ENCODE data around the gene SOX2. TPM values are rescaled to one million over a fixed set of nuclear protein-coding genes. Genes with fewer than 3 reads are reported as not detected.

Gene SOX2
- total RNA-seq, 1 donor: under 0.01 TPM

DNA sequence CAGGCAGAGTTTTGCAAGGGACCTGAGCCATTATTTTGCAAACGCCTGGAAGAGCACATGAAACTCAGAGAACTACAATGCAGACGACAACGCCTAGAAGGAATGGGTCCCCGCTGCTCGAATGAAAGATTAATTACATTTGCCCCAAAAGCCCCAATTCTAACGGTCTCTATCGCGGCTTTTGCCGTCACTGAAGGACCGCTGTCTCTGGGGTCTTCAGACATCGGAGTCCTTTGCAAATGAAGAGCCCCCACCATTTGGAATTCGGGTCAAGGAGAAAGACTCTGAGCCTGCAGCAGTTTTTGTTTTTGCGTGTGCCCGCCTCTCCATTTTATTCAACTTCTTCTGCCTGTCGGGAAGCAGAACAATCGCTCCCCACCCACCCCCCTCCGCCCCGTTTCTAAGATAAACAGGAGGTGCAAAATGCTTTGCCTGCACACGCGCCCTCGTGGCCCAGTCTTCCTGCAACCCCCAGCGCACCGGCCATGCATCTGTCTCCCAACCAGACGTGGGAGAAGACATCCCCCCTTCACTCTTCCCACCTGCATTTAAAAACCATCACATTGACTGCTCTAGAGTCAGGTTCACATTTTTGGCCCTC, 13.5 kb downstream of the SOX2 start:
- Histone ChIP-seq H3K4me1 (ENCODE audit: insufficient read depth, low read length) (peaks cover 13% of the 10 kb centered on the region), H3K27me3 (ENCODE audit: insufficient read depth, low read length) (peaks cover 98% of the 10 kb centered on the region), H3K4me3 (ENCODE audit: low read length) (no peak overlapping the region), H3K9me3 (ENCODE audit: low read depth, low read length) (no peaks in the 10 kb centered on the region)

DNA sequence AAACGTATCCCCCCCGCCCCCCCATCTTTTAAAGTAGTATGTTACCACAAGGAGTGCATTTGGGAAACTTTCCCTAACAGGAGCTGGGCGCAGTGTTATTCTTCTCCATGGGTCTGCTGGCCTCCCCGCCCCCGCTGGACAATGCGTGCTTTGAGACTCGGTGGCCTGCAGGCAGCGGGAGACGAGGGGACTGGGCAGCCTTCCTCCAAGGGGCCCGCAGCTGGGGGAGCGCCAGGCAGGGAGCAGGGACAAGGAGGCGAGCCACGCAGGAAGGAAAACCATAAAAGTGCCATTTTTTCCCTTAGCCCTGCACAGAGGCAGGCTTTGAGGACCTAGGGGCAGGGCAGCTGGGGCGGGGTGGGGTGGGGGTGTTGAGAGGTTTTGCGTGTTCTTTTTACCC, 14.1 kb downstream of the SOX2 start:
- no peaks in the 10 kb centered on the region for H3K9me3 ChIP-seq (ENCODE audit: low read depth, low read length)
- H3K4me3 ChIP-seq (ENCODE audit: low read length): no peak overlapping the region
- H3K4me1 ChIP-seq (ENCODE audit: insufficient read depth, low read length): peaks cover 13% of the 10 kb centered on the region
- peaks cover 98% of the 10 kb centered on the region for H3K27me3 ChIP-seq (ENCODE audit: insufficient read depth, low read length)

DNA sequence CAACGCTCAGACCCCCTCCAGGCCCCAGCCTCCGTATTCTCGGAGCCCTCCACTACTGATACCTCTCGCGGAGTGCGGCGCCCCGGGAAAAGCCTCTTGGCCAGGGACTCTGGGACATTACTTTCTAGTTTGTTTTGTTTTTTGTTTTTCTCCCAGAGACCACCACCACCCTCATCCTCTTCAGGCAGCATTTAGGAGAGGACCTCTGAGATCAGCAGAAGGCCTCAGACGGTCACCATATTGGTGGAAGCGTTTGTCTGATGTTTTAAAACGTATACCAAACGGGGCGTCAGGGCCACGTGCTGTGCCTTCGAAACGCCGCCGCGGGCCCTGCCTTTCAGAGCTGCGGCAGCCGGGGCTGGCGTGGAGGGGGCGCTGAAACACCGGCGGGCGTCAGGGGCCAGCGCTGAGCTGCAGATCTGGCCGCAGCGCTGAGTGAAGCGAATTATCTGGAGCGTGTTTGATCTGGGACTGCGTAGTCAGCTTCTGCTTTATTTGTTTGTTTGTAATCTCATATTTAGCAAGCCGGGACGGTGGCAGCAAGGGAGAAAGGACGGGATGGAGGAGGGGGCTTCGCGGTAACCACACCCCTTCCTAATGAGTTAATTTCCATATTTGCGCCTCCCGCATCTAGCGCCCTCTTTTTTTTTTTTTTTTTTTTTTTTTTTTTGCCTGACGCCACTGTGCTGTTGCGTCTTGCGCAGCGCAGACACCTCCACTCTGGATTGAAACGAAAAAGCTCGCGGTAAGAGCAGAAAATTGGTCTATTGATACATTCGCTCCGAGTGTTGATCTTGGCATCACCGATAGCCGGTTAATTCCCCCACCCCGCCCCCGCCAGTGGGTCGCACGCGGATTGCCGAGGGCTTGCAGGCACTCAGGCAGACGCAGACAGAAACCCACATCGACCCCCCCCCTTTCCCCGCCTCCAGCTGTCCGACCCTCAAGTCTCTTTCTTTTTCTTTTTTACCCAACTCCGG, 14.9 kb downstream of the SOX2 start:
- Histone ChIP-seq H3K27me3 (ENCODE audit: insufficient read depth, low read length) (peaks cover 96% of the 10 kb centered on the region), H3K4me1 (ENCODE audit: insufficient read depth, low read length) (peaks cover 13% of the 10 kb centered on the region), H3K9me3 (ENCODE audit: low read depth, low read length) (no peaks in the 10 kb centered on the region), H3K4me3 (ENCODE audit: low read length) (peak overlapping the region; percentile 28)

DNA sequence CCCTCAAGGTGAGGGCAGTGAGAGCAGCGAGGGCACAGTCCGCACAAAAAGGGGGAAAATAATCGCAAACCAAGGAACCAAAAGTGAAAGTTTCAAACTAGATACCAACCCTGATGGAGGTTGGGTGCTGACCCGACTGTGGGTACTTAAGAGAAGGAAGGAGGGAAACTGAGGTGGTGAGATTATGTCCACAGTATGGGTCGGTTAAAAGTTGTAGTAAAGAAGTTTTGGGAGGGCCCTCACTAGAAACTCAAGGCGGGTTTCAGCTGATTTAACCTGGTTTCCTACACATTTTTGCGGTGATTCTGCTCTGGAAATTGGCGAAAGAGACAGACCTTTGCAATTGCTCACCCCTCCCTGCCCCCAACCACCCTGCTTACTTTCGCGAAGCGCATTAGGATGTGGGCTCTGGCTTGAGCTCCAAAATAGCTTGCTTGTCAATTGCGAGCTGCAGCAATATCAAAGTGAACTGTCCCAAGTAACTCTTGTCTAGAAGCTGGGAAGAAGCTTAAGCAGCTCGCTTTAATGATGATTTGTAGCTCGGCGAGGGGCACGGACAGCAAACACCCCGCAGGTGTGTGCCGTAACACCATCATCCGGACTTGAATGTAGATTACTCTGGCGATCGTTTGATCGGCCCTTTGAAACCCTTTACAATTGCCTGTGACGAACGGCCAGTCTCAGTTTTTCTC, 15.8 kb downstream of the SOX2 start:
- no peaks in the 10 kb centered on the region for H3K9me3 ChIP-seq (ENCODE audit: low read depth, low read length)
- H3K4me3 ChIP-seq (ENCODE audit: low read length): peak overlapping the region; percentile 28
- peaks cover 92% of the 10 kb centered on the region for H3K27me3 ChIP-seq (ENCODE audit: insufficient read depth, low read length)
- H3K4me1 ChIP-seq (ENCODE audit: insufficient read depth, low read length): peaks cover 13% of the 10 kb centered on the region

DNA sequence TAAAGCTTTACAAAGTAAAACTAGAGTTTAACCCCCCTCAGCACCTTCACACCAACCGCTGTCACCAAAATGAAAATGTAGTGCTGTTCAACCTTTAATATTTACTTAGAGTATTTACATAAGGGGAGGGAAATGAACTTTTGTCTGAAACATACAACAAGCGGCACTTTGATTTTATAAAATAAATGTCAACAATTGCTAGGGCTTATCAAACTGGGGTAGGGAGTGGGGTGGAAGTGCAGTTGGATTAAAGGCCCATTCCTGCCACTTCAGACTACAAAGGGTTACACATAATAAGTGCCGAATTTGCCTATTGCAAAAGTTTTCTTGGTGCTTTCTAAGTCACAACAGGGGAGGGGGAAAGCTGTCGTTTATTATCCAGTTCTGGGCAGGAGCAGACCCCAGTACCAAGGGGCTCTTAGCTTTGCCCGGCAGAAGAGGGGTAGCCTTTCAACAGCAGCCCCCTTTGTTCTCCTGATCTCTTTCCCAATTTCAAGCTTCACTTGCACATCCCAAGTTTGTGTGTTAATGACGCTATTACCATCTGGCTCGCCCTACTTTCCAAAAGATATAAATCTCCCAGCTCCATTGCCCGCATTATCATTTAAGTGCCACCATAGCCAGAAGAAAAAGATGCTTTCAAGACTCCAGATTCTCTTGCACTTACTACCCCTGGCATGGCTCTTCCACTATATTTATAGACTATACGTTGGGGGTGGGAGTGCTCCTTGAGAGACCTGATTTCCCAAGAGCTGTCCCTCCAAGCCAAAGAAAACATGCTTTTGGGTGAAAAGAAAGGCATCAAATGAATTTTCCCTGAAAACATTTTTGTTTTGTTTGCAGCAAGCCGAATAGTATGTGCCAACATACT, 17.0 kb downstream of the SOX2 start:
- Histone ChIP-seq H3K4me1 (ENCODE audit: insufficient read depth, low read length) (peaks cover 13% of the 10 kb centered on the region), H3K9me3 (ENCODE audit: low read depth, low read length) (no peaks in the 10 kb centered on the region), H3K27me3 (ENCODE audit: insufficient read depth, low read length) (peaks cover 83% of the 10 kb centered on the region), H3K4me3 (ENCODE audit: low read length) (no peak overlapping the region)

DNA sequence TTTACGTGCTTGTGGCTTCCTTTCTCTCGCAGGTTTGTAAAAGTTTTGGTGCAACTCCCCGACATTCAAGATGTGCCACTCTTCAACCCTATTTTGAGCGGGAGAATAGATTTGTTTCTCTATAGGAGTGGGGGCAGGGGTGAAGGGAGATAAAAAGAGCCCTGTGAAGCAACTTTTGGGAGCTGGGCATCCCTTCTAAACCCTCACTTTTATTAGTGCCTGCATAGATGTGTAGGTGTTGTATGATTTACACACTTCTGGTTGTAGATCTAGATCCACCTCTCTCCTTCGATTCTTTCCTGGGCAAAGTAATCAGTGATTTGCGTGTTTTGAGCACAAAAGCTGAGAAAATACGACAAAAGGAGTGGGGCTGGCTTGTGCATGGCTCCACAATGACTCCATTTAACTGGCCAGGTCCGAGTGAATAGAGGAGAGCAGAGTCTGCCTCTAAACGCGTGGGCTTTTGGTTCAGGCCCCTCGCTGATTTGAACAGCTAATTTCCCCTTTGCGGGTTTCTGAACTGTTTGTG, 17.7 kb downstream of the SOX2 start:
- H3K4me1 ChIP-seq (ENCODE audit: insufficient read depth, low read length): peaks cover 13% of the 10 kb centered on the region
- no peaks in the 10 kb centered on the region for H3K9me3 ChIP-seq (ENCODE audit: low read depth, low read length)
- H3K4me3 ChIP-seq (ENCODE audit: low read length): no peak overlapping the region
- peaks cover 76% of the 10 kb centered on the region for H3K27me3 ChIP-seq (ENCODE audit: insufficient read depth, low read length)

DNA sequence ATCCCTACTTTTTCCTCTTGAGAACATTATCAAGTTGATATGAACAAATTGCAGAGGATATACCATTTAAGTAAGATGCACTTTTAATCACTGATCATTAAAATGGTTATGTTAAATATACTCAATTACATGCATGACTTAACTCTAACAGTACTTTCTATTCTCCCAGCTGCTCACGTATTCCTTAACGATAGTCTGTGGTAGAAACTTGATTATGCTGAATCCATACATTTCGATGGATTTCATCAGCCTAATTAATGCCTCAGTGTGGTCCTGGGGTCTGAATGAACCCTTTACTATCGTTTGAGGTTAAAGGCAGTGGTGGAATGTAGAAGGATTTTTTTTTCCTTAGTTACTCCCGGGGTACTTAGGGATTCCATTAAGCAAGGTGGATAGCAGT, 18.6 kb downstream of the SOX2 start:
- Histone ChIP-seq H3K4me1 (ENCODE audit: insufficient read depth, low read length) (peaks cover 13% of the 10 kb centered on the region), H3K4me3 (ENCODE audit: low read length) (no peak overlapping the region), H3K9me3 (ENCODE audit: low read depth, low read length) (no peaks in the 10 kb centered on the region), H3K27me3 (ENCODE audit: insufficient read depth, low read length) (peaks cover 67% of the 10 kb centered on the region)

DNA sequence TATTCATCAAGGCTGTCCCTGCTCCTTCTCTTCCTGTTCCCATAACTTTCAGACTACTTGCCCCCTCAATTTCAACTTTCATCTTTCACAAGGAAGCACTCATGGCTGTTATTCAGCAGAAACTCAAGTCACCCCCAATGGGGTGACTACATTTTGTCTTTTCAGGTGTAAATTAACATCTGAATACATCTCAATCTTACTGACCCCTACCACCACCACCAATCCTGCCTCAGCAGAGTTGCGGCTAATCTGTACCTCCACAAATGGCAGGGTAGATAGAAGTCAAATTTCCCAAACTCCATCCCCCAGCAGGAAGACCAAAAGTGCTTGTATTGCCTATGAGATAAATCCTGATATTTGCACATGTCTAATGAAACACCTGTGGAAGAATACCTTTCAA, 19.2 kb downstream of the SOX2 start:
- Histone ChIP-seq H3K27me3 (ENCODE audit: insufficient read depth, low read length) (peaks cover 62% of the 10 kb centered on the region), H3K9me3 (ENCODE audit: low read depth, low read length) (no peaks in the 10 kb centered on the region), H3K4me1 (ENCODE audit: insufficient read depth, low read length) (peaks cover 13% of the 10 kb centered on the region), H3K4me3 (ENCODE audit: low read length) (no peak overlapping the region)

DNA sequence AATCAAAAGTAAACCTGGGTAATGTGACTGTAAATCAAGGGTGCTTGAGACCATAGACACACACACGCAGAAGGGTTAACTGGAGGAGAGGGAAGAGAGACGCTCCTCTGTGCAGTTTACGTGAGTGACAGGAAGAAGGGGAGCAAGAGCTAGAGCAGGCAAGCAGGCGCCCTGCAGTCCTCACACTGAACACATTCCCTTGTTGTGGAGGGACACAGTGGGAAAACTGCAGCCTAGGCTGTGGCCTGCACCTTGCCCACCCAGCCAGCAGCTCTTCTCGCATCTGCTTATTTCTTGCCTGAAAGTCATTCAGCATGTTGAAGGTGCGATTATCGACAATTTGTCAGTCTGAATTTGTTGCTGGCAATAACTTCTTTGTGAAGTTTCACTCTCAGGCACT, 24.2 kb downstream of the SOX2 start:
- H3K9me3 ChIP-seq (ENCODE audit: low read depth, low read length): no peaks in the 10 kb centered on the region
- no peak overlapping the region for H3K4me3 ChIP-seq (ENCODE audit: low read length)
- peaks cover 16% of the 10 kb centered on the region for H3K27me3 ChIP-seq (ENCODE audit: insufficient read depth, low read length)
- no peaks in the 10 kb centered on the region for H3K4me1 ChIP-seq (ENCODE audit: insufficient read depth, low read length)

DNA sequence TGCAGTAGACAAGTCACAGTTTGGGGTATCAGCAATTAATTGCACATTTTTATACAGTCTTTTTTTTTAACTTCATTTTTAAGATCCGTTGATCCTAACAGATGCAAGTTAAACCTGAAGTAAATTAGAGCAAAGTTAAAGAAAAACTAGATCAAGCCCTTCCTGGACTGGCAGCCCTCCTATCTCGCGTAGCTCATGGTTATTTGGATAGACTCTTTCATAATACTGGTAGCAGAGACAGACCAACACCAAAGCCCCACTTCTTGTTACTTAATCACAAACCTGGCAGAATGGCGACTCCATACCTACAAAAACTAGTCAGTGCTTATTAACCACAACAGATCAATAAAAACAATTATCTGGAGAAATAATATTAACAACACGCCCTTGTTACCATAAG, 26.8 kb downstream of the SOX2 start:
- H3K4me1 ChIP-seq (ENCODE audit: insufficient read depth, low read length): no peaks in the 10 kb centered on the region

DNA sequence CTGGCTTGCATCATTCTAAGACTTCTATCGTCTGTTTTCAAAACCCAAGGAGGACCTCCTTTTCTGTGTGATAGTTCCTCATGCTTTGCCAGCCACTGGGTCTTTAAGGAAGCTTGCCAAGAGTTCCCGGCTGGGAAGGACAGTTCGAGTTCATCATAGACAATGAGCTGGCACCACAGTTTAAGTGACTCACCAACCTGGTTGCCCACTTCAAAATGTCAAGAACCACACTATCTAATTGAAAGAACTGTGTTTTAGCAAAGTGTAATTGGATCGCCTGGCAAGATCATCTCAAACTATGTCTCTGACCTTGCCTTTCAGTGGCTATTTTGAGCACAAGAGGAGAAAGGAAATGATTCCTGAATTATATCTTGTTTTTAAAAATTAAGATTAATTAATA, 27.9 kb downstream of the SOX2 start:
- Histone ChIP-seq H3K4me3 (ENCODE audit: low read length) (no peak overlapping the region), H3K9me3 (ENCODE audit: low read depth, low read length) (no peaks in the 10 kb centered on the region), H3K4me1 (ENCODE audit: insufficient read depth, low read length) (no peaks in the 10 kb centered on the region), H3K27me3 (ENCODE audit: insufficient read depth, low read length) (peaks cover 3% of the 10 kb centered on the region)

More for the DNA sequence above, 26.8 kb downstream of the SOX2 start:
- H3K27me3 ChIP-seq (ENCODE audit: insufficient read depth, low read length): peaks cover 3% of the 10 kb centered on the region
- H3K4me3 ChIP-seq (ENCODE audit: low read length): no peak overlapping the region
- H3K9me3 ChIP-seq (ENCODE audit: low read depth, low read length): no peaks in the 10 kb centered on the region

DNA sequence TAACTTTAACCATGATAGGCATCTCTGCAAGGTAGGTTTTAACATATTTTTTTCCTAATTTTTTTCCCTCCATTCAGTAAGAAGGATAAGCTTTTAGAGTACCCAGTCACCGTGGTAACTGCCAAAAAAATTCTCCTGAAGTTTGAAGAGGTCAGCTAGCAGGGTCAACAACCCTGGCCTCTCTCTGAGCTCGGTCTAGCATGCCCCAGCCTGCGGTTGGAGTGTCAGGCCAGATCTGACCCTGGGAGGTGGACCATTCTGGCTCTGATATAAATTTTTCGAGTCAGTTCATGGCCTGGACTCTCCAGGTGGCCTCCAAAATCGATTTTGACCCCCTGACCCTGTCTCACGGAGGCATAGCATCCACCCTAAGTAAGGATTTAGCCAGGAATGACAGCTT, 29.7 kb downstream of the SOX2 start:
- Histone ChIP-seq H3K27me3 (ENCODE audit: insufficient read depth, low read length) (peaks cover 3% of the 10 kb centered on the region), H3K9me3 (ENCODE audit: low read depth, low read length) (no peaks in the 10 kb centered on the region), H3K4me3 (ENCODE audit: low read length) (no peak overlapping the region), H3K4me1 (ENCODE audit: insufficient read depth, low read length) (no peaks in the 10 kb centered on the region)

DNA sequence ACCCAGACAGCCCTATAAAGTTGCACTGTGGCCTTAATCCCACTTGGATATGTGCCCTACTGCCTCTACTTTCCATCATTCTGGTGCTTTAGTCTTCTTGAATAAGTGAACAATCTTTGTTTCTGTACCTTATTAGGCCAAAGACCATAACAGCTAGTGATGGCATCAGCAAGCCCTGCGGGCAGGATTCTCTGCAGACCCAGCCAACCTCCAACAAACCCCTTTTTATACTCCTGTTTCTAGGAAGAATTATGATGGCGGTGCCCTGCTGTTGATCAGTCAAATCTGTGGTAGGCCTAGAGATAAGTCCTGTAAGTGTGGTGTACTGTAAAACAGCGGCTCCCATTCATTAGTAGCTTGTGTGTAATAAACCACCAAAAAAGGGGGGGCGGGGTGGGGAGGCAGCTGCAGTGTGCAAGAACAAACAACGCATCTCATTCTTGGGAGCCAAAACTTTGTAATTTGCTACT, 40.5 kb downstream of the SOX2 start:
- Histone ChIP-seq H3K4me1 (ENCODE audit: insufficient read depth, low read length) (no peaks in the 10 kb centered on the region), H3K27me3 (ENCODE audit: insufficient read depth, low read length) (peaks cover 6% of the 10 kb centered on the region), H3K9me3 (ENCODE audit: low read depth, low read length) (no peaks in the 10 kb centered on the region), H3K4me3 (ENCODE audit: low read length) (no peak overlapping the region)

DNA sequence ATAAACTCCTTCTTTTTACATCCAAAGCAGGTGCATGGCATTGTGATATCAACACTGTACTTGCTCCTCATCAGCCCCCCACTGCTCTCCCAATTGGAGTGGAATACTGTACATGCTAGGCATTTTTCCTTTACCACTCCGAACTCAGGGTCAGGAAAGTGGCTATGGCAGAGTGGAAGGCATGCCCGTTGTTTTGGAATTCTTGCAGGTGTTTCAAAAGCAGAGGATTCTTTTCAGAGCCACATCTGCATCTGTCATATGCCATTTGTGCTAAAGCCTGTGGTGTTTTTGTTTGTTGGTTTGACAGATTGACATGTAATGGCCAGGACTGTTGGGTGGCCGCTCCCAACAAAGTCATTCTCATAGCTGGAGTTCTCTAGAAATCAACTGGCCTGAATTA, 41.7 kb downstream of the SOX2 start:
- peaks cover 6% of the 10 kb centered on the region for H3K27me3 ChIP-seq (ENCODE audit: insufficient read depth, low read length)
- no peaks in the 10 kb centered on the region for H3K9me3 ChIP-seq (ENCODE audit: low read depth, low read length)
- H3K4me3 ChIP-seq (ENCODE audit: low read length): no peak overlapping the region
- no peaks in the 10 kb centered on the region for H3K4me1 ChIP-seq (ENCODE audit: insufficient read depth, low read length)
